Measurements from ENCODE around the gene PPIB. TPM values are rescaled to one million over a fixed set of nuclear protein-coding genes. Genes with fewer than 3 reads are reported as not detected.

The PPIB gene
- 384 TPM for total RNA-seq (ENCODE audit: insufficient read depth, low replicate concordance)

DNA sequence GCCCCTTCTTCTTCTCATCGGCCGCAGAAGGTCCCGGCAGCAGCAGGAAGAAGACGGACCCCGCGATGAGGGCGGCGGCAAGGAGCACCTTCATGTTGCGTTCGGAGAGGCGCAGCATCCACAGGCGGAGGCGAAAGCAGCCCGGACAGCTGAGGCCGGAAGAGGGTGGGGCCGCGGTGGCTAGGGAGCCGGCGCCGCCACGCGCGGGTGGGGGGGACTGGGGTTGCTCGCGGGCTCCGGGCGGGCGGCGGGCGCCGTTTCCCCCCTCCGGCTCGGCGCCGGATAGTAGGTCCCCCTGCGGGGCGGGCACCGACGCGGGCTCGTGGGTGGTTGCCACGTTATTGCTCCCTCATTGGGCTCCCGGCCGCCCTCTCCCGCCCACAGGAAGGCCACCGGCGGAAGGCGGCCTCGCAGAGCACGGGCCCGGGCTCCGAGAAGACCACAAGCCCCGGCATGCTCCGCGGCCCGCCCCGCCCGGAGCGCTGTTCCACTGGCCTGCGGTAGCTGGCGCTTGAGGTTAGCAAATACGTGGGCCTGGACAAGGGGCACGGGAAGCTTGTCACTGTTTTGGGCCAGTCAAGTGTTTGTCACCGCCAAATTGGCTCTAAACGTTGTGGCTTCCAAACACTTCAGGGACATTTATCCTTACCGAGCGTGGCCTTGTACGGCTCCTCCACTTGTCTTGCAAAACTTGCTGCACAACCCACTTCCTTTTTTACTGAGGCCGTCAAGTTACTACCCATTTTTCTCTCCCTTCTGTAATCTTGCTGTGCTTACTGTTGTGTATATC lies at the start of gene PPIB:
TSS of gene PPIB (minus strand) at position 154 of the 790 bp plus-strand sequence. CDS start at position 118, 36 bp downstream.
- DNase-seq (ENCODE audit: low spot score), result peak; percentile 98

DNA sequence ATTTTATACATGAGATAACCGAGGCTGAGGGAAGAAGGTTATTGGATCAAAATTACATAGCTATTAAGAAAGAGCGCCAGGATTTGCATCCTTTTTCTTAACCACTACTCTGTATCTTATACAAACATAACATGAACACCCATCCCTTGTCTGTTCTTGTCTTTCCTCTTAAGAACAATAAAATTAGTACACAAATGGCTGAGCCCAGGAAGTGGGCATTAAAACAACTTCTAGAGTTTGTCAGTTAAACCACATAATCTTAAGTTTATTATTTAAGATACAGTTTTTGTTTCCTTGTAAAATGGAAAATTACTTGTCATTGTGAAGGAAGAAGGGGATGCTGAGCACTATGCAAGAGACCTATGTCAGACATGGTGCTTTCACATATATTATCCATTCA lies 48.9 kb upstream of the PPIB start:
- DNase-seq (ENCODE audit: low spot score), result no peak

DNA sequence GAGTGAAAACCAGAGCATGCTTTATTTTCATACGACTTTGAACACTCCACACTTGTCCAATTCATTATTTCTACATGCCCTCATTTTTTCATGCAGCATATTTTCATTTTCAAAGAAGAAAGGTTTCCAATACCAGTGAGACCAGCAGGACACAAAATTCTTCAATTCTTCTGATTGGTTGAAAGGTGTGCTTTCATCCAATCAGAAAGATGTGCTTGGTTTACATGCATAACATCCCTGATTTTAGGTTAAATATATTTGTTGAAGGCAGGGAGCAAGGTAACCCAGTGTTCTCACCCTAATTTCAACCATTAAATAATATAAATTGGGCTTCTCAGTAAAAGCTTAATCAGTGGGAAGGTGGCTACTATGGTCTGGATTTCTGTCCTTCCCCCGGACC lies 47.5 kb upstream of the PPIB start:
- DNase-seq (ENCODE audit: low spot score), result no peak

DNA sequence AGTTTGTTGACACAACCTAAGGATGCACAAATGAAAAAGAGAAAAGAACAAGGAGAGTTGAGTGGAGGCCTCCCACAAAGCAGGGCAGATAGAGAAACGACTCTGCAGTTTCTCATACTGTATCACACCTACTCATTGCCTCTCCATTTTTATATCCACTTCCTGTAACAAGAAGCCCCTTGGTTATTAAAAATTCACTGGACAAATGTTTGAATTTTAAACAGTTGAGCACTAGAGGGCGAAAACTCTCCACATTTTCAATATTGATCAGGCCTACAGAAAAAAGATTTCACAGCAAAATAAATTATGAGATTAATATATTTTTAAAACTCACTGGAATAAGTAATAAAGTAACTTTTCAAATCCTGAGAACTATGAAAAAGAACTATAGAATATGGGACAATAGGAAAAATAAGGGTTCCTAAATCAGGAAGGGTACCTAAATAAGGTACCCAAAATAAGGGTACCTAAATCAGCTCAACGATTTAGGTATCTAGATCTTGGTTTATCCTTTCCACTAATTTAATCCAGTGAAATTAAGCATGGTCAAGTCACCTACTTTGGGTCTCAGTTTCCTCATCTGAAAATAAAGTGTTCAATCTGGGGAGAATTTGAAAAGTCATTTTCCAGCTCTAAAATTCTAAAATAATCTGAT lies 47.0 kb upstream of the PPIB start:
- DNase-seq (ENCODE audit: low spot score), result peak; percentile 49

DNA sequence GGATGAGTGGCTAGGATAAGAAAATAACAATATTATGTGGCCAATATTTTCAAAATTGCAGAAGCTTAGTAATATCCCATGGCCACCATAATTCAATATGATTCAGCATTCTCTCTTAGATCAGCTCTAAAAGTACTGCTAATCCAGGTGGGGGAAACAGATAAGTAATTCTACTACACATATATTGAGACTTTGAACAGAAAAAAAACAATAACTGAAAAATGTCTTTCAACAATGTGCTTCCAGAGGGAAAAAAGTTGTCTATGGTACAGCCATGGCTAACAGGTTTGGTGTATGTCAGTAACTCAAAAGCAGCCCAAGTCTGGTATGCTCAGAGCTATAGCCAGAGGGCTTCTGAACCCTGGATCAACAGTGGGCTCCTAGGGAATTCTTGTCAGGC lies 42.4 kb upstream of the PPIB start:
- no peak for DNase-seq (ENCODE audit: low spot score)

DNA sequence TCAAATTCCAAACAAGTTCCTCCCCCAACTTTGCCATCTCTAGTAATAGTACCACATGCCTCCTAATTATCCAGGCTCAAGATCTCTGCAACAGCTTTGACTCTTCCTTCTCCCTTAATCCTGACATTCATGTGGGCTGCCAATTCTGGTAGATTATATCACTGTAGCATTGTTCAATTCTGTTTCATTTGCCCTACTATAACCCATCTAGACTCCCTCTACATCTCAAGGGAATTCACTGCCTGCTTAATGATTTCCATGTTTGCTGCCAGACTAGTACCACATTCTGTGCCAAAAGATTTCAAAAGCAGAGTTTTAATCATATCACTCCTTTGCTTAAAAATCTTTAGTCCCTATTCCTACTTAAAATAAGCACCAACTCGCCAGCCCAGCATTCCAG lies 34.6 kb upstream of the PPIB start:
- no peak for DNase-seq (ENCODE audit: low spot score)

DNA sequence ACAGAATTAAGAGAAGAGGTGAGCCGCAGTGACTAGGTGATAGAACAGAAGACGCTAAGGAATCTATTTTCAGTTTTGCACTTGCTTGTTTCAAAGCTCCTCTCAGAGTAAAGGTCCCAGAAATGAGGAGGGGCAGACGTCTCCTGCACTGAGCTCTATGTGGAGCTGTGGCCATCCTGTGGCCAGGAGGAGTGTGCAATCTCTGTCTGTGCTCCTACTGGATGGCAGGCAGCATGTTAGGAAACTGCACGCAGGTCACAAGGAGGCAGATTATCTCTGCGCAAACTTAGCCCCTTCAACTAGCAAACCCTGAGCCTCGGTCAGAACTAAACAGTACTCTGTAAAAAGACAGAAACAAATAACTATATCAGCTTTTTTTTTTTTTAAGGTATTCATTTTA lies 31.1 kb upstream of the PPIB start:
- no peak for DNase-seq (ENCODE audit: low spot score)

DNA sequence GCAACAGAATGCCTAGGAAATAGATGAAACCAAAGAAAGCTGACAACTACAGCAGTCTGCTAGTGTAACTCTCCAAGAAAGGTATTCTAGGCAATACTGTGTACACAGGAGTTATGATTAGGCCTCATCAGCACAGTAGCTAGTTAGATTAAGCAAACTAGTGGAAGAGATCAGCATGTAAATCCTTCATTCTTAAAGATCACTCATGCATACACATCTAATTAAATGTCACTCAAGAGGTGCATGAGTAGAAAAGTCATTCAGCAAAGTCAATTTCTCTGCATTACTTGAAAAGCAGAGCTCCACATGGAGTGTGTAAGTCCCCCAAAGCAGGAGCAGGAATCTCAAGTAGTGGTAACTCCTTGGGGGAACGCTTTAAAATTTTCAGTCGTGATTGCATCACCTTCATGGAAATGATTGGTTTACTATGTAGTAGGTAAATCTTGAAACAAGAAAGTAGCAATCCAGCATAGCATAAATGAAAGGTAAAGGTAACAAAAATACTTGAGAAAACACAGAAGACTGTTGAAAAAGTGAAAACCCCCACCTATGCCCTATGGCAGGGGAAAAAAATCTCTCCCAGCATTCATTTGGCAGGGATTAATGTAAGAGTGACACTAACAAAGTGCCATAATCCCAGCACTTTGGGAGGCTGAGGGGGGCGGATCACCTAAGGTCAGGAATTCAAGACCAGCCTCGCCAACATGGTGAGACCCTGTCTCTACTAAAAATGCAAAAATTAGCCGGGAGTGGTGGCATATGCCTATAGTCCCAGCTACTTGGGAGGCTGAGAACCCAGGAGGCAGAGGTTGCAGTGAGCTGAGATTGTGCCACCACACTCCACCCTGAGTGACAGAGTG lies 29.4 kb upstream of the PPIB start:
- no peak for DNase-seq (ENCODE audit: low spot score)

DNA sequence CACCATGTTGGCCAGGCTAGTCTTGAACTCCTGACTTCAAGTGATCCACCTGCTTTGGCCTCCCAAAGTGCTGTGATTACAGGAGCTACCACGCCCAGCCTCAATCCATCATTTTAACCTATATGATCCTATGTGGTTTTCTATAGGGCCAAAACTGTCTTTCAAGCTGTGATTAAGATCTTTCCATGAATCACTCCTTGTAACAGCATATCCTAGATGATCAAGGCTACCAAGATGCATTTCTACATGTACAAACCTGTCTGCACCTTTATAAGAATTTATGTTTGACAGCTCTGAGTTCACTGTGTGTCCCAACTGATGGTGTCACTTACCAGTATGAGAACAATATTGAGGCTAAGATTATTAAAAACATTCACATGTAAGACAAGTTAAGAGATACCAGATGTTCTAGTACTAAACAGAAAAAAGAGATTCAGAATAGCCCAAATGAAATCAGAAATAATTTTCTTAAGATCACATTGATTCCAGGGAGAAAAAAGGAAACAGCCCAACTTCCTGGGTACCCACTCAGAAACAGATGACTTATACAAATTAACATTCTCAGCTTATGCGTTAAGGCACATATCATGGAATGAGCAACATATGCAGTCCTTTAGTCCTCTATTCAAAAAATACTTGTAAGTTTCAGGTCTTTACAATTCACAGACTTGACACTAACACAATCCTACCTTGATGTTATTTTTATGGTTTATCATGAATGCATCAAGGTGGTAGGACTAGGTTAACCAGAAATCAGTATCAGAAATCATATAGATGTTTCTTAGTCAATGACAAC lies 24.8 kb upstream of the PPIB start:
- DNase-seq (ENCODE audit: low spot score), result peak; percentile 12

DNA sequence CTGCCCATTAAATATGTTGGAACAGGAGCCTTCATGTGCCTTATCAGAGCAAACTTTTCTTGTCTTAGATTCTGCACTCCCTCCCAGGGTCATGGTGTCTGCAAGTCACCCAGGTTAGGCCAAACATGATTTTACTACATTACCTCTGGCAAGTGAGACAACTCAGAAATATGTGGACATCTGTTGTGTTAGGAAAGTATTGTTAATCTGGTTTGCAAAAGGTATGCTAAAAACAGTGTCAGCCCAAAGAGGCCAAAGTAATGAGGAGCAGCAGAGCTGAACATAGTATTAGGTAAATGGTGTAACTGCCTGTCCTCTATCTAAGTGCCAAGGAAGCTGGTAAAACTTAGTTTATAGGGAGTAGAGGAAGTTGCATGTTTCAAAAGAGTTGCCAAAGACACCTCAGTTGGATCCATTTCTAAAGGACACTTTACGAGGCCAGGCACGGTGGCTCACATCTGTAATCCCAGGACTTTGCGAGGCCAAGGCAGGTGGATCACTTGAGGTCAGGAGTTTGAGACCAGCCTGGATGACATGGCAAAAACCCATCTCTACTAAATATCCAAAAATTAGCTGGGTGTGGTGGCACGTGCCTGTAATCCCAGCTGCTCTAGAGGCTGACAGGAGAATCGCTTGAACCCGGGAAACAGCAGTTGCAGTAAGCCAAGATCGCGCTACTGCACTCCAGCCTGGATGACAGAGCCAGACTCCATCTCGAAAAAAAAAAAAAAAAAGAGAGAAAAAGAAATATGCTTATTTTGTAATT lies 22.5 kb upstream of the PPIB start:
- no peak for DNase-seq (ENCODE audit: low spot score)

DNA sequence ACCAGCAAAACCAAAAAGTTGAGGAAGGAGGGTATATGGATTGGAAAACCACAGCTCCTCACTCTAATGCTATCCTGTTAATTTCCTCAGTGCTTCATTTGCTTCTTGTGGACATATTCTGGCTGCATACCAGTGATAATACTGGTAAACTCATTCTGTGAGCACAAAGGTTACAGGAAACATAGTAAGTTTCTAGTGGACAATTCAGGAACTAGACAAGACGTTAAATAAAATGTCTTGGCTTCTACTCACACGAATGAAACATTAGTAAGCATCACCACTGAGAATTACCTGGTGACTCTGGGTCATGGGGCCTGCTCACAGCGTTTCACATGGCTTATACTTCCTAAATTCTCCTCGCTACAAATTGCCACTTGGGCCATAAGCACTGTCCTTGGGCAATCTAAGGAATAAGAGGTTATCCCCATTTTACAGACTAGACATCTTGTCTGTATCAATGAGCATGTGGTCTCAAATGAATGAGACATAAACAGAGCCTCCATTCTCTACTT lies 20.1 kb upstream of the PPIB start:
- DNase-seq (ENCODE audit: low spot score), result no peak

DNA sequence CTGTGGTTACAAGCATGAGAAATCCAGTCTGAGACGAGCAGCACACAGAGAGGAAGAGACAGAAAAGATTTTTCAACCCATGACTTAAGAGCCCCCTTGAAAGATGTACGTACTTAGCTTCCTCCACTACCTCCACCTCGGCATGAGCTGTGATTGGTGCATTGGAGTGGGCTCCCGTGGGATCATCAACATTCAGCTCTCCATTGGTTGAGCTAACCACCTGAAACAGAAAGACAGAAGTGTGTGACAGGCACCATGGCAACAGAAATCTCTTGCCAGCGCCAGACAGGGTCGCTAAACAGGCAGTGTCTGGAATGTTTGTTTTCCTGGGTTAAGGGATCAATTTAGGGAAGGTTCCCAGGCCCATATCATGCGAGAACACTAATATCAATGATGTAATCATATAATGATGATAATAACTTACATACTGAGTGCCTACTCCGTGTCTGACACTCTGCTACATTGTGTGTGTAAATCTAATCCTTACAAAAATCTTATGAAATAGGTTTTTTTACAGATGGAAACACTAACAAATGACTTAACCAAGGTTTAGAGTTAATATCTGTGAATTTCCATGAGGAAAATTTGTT lies 17.5 kb upstream of the PPIB start:
- DNase-seq (ENCODE audit: low spot score), result no peak

DNA sequence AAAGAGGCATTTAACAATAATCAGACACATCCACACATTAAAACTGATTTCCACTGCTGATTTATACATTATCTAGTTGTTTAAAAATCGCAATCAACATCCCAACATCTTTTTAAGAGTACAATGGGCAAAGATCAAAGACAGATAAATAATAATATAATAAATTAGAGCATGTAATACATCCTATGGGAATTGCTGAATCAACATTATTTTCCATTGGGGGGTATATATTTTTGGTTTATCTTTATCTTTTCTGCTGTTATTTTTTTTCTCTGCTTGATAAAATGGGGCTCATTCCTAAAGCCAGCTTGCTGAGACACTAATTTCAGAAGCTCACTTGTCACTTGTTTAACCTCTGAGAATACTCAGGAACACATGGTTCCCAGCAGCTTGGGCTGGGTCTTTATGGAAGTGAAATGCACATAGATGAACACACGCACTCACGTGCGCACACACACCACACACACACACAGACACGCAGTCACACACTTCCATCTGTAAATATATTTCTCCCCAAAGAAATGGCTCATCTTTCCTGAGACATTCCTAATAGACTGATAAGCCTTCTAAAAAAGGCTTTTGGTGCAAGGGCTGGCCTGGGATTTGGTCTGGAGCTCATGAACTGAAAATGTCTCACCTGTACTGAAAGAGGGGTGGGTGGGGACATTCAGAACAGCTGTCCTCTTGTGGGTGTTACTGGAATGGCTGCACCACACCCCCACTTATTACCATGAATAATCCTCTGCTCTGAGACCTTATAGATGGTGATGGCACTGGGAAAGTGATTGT lies 3.5 kb upstream of the PPIB start:
- DNase-seq (ENCODE audit: low spot score), result no peak

DNA sequence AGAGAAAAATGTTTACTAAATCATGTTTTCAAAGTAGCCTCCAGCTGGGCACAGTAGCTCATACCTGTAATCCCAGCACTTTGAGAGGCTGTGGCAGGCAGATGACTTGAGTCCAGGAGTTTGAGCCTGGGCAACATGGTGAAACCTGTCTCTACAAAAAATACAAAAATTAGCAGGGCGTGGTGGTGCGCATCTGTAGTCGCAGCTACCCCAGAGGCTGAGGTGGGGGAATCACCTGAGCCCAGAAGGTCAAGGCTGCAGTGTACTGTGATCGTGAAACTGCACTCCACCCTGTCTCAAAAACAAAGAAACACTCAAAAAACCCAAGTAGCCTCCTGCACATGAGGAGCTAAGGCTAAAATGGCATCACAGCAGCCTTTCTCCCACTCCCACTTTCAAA lies 1.6 kb upstream of the PPIB start:
- DNase-seq (ENCODE audit: low spot score), result no peak

DNA sequence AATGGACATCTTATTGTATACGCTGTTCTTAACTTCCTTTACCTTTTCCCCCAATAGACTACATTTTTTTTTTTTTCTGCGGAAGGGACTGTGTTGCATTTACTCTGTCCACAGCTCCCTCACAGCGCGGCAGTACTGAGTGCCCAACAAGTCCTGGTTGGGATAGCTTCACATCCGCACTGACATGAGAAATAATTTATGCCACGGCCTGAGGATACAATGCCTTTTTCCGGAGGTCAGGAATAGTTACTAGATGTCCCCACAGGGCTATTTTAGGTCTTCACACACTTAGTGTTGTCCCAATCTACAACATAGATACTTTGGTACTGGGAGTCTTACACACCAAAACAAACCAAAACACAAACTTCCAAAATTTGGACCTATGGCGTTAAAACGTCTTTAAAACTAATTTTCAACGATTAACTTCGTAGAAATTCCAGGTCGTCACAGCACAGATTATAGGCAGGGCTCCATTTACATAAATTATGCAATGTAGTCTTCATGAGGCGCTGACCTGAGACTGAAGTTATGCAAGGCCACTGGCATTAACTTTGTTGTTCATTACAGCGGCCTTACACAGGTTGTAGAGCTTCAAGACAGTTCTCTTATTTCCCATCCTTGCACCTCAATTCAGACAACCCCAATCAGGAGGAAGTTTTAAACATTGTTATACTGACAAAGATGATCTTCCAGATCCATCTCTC lies 989 bp upstream of the PPIB start:
- no peak for DNase-seq (ENCODE audit: low spot score)

DNA sequence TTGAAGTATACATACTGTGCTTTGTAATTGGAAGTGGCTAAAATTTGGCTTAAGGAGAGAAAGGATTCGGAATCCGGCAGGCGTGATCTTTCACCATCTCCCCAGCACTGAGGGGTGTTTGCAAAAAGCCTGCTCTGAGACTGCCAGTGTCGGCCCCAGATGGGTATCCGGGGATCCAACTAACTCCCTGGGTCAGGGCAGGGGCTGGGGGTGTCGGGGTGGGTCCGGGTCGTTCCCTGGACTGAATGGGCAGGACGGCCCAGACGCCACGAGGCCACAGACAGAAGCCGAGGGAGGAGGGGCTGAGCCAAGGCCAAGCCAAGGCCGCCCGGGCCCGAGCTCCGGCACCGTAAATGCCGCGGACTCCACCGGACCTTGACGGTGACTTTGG lies 349 bp downstream of the PPIB start:
- no peak for DNase-seq (ENCODE audit: low spot score)

DNA sequence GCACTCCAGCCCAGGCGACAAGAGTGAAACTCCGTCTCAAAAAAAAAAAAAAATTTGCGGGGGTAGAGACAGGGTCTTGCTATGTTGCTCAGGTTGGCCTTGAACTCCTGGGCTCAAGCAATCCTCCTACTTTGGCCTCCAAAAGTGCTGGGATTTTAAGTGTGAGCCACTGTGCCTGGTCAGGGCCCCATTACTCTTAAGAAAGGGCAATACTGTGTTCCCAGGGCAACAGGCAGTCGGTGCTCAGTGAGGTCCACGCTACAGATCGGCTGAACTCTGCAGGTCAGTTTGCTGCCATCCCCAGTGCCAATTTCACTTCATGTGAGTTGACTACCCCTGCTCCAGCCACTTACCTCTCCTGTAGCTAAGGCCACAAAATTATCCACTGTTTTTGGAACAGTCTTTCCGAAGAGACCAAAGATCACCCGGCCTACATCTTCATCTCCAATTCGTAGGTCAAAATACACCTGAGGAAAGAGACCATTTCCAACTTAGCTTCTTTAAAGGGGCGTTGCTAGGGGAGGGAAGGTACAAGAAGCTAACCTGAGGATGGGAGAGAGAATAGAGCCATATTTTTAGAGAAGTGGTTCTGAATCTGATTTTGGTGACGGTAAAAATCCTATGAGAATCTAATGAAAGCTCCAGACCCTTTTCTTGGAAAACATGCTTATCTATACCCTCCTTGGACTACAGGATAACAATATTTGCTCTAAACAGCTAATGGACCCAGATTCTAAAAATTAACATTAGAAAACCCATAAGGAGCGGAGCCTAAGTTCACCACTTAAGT lies 939 bp downstream of the PPIB start:
- DNase-seq (ENCODE audit: low spot score), result no peak
